Adrenal gland (tissue), 5 donors: ENCODE data around the gene ACADS.

Experiments
- POLR2A ChIP-seq, 2 donors: fragments of 450-650 bp; IDR thresholded peaks; one replicate each; pipeline ENCODE4 v1.6.1; 2017; ENCODE audit warnings: antibody characterized with exemption in 2 of 2, mild to moderate bottlenecking in 2 of 2, moderate library complexity in 1 of 2
- TF ChIP-seq, protein P1 (sequence below), 6 experiments: fragments of 450-650 bp in 4 of 6; fragments of 200-600 bp in 2 of 6; sonication (generic) in 1 of 6; IDR thresholded peaks; 1 replicate in 5 of 6; 2 replicates in 1 of 6; pipeline versions ENCODE4 v1.5.1 to v1.8.0; 2016 to 2021; ENCODE audit warnings: antibody characterized with exemption in 6 of 6, mild to moderate bottlenecking in 2 of 6, moderate library complexity in 1 of 6
- donor health status: DM: no; HTN: no; CAD: no.

DNA sequence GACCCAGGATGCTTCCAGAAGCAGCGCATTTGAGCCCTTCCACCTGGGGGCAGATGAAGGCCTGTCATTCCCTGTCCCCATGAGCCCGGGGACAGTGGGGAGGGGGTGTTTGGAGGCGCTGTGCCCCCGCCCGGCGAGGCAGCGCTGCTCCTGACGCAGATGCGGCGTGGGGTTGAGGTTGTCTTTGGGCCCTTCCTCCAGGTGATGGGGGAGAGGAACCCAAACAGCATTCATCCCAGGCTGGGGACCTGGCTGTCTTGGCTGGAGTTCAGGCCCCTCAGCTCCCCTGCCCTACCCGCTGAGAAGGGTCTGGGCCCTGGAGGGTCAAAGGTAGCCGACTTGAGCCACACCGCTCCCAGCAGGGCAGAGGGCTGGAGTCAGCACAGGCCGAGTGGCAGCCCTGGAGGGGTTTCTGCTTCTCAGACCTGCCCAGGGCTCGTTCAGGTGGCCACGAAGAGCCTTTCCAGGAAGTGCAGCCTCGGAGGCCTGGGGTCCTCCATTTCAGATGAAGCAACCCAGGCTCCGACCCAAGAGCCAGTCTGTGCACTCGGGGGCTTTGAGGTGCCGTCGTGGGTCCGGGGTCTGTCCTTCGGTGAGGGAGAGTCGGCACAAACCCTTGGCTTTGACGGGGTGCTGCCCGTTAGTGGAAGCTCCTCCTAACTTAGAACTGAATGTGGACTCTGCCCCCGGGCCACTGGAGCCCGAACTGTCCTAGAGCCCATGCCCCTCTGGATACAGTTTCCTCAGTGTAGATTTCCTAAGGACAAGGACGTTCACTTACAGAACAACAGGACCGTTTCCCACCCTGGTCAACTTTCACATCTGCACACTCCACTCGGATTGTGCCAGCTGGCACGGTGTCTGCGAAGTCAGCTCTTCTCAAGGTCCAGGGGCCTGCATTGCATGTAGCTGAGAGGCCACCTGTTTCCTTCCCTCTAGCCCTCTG, 16.1 kb downstream of the ACADS start:
- TF ChIP-seq POLR2A (IDR thresholded peaks at IDR 0.05): no peak
- TF ChIP-seq, protein P1, sequence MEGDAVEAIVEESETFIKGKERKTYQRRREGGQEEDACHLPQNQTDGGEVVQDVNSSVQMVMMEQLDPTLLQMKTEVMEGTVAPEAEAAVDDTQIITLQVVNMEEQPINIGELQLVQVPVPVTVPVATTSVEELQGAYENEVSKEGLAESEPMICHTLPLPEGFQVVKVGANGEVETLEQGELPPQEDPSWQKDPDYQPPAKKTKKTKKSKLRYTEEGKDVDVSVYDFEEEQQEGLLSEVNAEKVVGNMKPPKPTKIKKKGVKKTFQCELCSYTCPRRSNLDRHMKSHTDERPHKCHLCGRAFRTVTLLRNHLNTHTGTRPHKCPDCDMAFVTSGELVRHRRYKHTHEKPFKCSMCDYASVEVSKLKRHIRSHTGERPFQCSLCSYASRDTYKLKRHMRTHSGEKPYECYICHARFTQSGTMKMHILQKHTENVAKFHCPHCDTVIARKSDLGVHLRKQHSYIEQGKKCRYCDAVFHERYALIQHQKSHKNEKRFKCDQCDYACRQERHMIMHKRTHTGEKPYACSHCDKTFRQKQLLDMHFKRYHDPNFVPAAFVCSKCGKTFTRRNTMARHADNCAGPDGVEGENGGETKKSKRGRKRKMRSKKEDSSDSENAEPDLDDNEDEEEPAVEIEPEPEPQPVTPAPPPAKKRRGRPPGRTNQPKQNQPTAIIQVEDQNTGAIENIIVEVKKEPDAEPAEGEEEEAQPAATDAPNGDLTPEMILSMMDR (IDR thresholded peaks at IDR 0.05): no peak
